Right lobe of liver (tissue), 6 donors: ENCODE data around the gene RASGRF2. TPM values are rescaled to one million over a fixed set of nuclear protein-coding genes. Genes with fewer than 3 reads are reported as not detected.
"Not testable (repeated sequence)": the region's sequence is repeated elsewhere in the genome, so short reads cannot be mapped to it uniquely, and the experiment has no call there.

Source experiments
- ATAC-seq, 4 donors: fragments of 200-7000 bp; cut with Tn5 transposase; one replicate each; pipeline ENCODE4 v1.9.1; 2020; ENCODE audit warnings: mild to moderate bottlenecking in 4 of 4, moderate library complexity in 4 of 4
- DNase-seq, 3 donors: peaks; one replicate each; pipeline ENCODE4 v3.0.0-alpha.2; 2020
- H3K27ac ChIP-seq, 3 donors: fragments of 200-600 bp; one replicate each; pipeline ENCODE4 v1.8.0; 2022
- H3K27me3 ChIP-seq, 2 donors: fragments of 200-600 bp; one replicate each; pipeline ENCODE4 v1.8.0; 2022
- H3K36me3 ChIP-seq, 4 donors: fragments of 200-600 bp; sonication (generic) in 1 of 4; one replicate each; pipeline versions ENCODE4 v1.5.1 to v1.8.0; 2017 to 2022; ENCODE audit warnings: control low read depth in 1 of 4
- H3K4me1 ChIP-seq, 4 donors: fragments of 200-600 bp; sonication (generic) in 1 of 4; one replicate each; pipeline versions ENCODE4 v1.5.1 to v1.8.0; 2017 to 2022; ENCODE audit warnings: control low read depth in 1 of 4
- H3K4me3 ChIP-seq, 3 donors: fragments of 200-600 bp; one replicate each; pipeline ENCODE4 v1.8.0; 2022
- H3K9me3 ChIP-seq, 4 donors: fragments of 200-600 bp; sonication (generic) in 1 of 4; one replicate each; pipeline versions ENCODE4 v1.5.1 to v1.8.0; 2017 to 2022; ENCODE audit warnings: control low read depth in 1 of 4
- POLR2A ChIP-seq: fragments of 450-650 bp; IDR thresholded peaks from one replicate; pipeline ENCODE4 v1.6.1; 2017; ENCODE audit warnings: antibody characterized with exemption, mild to moderate bottlenecking
- WGBS: methylation state at CpG from one replicate; pipeline ENCODE4 v1.1.6; 2018; ENCODE audit warnings: low coverage, low lambda C conversion rate; ENCODE audit not compliant: insufficient coverage; ENCODE audit errors: missing lambda C conversion rate; 5-methylcytosine and 5-hydroxymethylcytosine counted together
- intact Hi-C, 2 donors: fragments of 100-400 bp; cut with DNase I; formaldehyde crosslinking; loops; one replicate each; pipeline versions ENCODE4 v1.11.2 to v1.14.1; 2022
- small RNA-seq, 2 experiments: library from RNA; depleted of rRNA; stranded (forward); fragments of <200 nt; gene quantifications; one replicate each; pipeline ENCODE3, GENCODE V24; 2016
- total RNA-seq, 6 experiments: library from RNA; depleted of rRNA in 2 of 6; stranded (reverse); fragments of >200 nt in 2 of 6; fragmentation: NEBNext Ultra II Directional in 3 of 6; extraction: Animal tissue kit (Norgen Biotek cat#: 25700) in 3 of 6; gene quantifications; one replicate each; pipeline versions ENCODE4 v1.1.0 to v1.2.4, GENCODE V29; 2016 to 2023
- TF ChIP-seq, protein P1 (sequence below), 4 donors: fragments of 200-600 bp in 3 of 4; fragments of 450-650 bp in 1 of 4; IDR thresholded peaks; one replicate each; pipeline versions ENCODE4 v1.5.1 to v1.8.0; 2016 to 2022; ENCODE audit warnings: antibody characterized with exemption in 4 of 4, mild to moderate bottlenecking in 2 of 4
- donor health status: DM: no; HTN: yes; CAD: no.
- donor health status: DM: no; HTN: no; CAD: no.
- donor health status: DM: no; HTN: no; CAD: no.
- donor health status: DM: no; HTN: yes; CAD: no.
- donor health status: DM: no; HTN: yes; CAD: no.

Gene RASGRF2
- total RNA-seq, 6 experiments from 2014 or later = 0.20 to 0.61 (median 0.36) TPM

DNA sequence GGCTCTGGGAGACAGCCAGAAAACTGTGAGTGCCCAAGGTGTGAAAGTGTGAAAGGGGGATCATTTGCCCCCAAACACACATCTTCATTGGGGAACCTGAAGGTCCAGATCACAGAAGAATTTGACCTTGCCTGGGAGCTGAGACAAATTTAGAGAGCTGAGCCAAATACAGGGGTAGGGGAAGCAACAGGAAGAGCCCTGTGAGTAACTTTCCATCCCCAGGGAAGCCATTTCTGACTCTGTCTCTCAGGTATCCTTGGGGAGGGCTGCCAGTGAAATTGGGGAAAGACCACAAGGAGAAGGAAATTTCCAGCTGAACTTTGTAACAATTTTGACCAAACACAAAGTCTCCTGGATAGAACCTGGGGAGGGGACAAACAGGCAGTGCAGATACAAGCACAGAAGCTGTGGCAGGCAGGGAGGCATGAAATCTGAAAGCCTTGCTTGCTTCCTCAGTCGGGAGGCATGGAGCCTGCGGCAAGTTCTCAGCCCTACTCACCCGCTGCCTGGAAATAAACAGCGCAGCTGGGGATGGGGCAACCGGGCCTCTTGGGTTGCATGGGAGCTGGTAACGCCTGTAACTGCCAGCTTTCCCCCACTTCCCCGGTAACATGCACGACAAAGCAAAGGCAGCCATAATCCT is 309.7 kb downstream of the RASGRF2 start:
- H3K36me3 ChIP-seq = no peaks in the 10 kb centered on the region
- no peaks in the 10 kb centered on the region for H3K9me3 ChIP-seq
- no peak for TF ChIP-seq POLR2A
- TF ChIP-seq, protein P1, sequence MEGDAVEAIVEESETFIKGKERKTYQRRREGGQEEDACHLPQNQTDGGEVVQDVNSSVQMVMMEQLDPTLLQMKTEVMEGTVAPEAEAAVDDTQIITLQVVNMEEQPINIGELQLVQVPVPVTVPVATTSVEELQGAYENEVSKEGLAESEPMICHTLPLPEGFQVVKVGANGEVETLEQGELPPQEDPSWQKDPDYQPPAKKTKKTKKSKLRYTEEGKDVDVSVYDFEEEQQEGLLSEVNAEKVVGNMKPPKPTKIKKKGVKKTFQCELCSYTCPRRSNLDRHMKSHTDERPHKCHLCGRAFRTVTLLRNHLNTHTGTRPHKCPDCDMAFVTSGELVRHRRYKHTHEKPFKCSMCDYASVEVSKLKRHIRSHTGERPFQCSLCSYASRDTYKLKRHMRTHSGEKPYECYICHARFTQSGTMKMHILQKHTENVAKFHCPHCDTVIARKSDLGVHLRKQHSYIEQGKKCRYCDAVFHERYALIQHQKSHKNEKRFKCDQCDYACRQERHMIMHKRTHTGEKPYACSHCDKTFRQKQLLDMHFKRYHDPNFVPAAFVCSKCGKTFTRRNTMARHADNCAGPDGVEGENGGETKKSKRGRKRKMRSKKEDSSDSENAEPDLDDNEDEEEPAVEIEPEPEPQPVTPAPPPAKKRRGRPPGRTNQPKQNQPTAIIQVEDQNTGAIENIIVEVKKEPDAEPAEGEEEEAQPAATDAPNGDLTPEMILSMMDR (IDR thresholded peaks at IDR 0.05) = no peak
- ATAC-seq (peak in 2 of 4 donors; percentile 30 to 38), DNase-seq (no peak)
- H3K4me3 ChIP-seq = no peak overlapping the region
- intact Hi-C loops = no loop called here
- no peak overlapping the region for H3K27ac ChIP-seq
- 100% methylated on average over 2 of the region's 8 CpGs for WGBS
- no peaks in the 10 kb centered on the region for H3K27me3 ChIP-seq
- peaks cover 0 to 8% (median 0%) of the 10 kb centered on the region in 4 donors for H3K4me1 ChIP-seq

DNA sequence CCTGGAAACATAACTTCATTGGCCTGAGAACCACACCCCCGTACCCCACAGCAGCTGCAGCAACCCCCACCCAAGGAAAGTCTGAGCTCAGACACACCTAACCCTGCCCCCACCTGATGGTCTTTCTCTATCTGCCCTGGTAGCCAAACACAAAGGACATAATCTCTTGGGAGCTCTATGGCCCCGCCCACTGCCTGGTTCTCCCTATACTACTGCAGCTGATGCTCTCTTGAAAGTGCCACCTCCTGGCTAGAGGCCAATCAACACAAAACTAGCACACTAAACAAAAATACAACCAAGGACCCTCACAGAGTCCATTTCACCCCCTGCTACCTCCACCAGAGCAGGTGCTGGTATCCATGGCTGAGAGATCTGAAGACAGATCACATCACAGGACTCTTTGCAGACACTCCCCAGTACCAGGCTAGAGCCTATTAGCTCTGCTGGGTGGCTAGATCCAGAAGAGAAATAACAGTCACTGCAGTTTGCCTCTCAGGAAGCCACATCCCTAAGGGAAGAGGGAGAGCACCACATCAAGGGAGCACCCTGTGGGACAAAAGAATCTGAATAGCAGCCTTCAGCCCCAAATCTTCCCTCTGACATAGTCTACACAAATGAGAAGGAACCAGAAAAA is 310.3 kb downstream of the RASGRF2 start:
- H3K9me3 ChIP-seq, H3K4me1 ChIP-seq, H3K4me3 ChIP-seq, DNase-seq, H3K27me3 ChIP-seq, H3K27ac ChIP-seq, intact Hi-C loops, H3K36me3 ChIP-seq: not testable (repeated sequence)
- 100% methylated on average over 1 of the region's 2 CpGs for WGBS
- ATAC-seq = peak in 1 of 4 donors; percentile 31

Small RNA genes within 50 kb of the gene (small RNA-seq; reads per million reads assigned to genes)
- 0 reads per million in 2 experiments for gene AC026436.1
